ENCODE data around the gene SF3A1. TPM values are rescaled to one million over a fixed set of nuclear protein-coding genes. Genes with fewer than 3 reads are reported as not detected.
A peak's percentile ranks its signal among the peaks of the same experiment; 100 is the strongest.

SF3A1 gene
- total and polyA plus RNA-seq, 2 of the 13 experiments (the other 11 are each of a cell fraction or from before 2014, with no cell fraction given): 10.0 to 22.0 TPM

GRCh38 chr22:30356449-30357235 is at the start of gene SF3A1, which contains the start of gene CCDC157 (continued):
- TF ChIP-seq THYN1 (CRISPR knock-in tag; IDR thresholded peaks at IDR 0.05; ENCODE audit: borderline replicate concordance, low read depth) (no peak), GATAD1 (CRISPR knock-in tag; IDR thresholded peaks at IDR 0.05) (peak; percentile 91), HMG20B (CRISPR knock-in tag; conservative IDR thresholded peaks at IDR 0.05) (no peak), MEIS2 (CRISPR knock-in tag; IDR thresholded peaks at IDR 0.05) (peak; percentile 49; the same call in 1 of the 2 replicates), TEAD2 (CRISPR knock-in tag; IDR thresholded peaks at IDR 0.05) (no peak), ARID3A (IDR thresholded peaks at IDR 0.05; ENCODE audit: low read depth, low read length) (no peak), ARID5B (CRISPR knock-in tag; IDR thresholded peaks at IDR 0.05) (peak; percentile 63), PAWR (CRISPR knock-in tag; IDR thresholded peaks at IDR 0.05; ENCODE audit: borderline replicate concordance) (no peak), ZNF557 (CRISPR knock-in tag; IDR thresholded peaks at IDR 0.05) (no peak), NCOA1 (CRISPR knock-in tag; IDR thresholded peaks at IDR 0.05) (no peak; the same call in 1 of the 2 replicates), TEAD3 (CRISPR knock-in tag; optimal IDR thresholded peaks at IDR 0.05; ENCODE audit: borderline replicate concordance) (peak; percentile 67), ZSCAN22 (CRISPR knock-in tag; IDR thresholded peaks at IDR 0.05) (no peak), KLF15 (CRISPR knock-in tag; IDR thresholded peaks at IDR 0.05; ENCODE audit: borderline replicate concordance) (peak; percentile 59; the same call in 1 of the 2 replicates), ZNF607 (CRISPR knock-in tag; IDR thresholded peaks at IDR 0.05; ENCODE audit: borderline replicate concordance) (peak; percentile 92; the same call in 1 of the 2 replicates), ZNF768 (CRISPR knock-in tag; IDR thresholded peaks at IDR 0.05) (peak; percentile 83; the same call in 1 of the 2 replicates), CREBL2 (CRISPR knock-in tag; IDR thresholded peaks at IDR 0.05; ENCODE audit: borderline replicate concordance) (peak; percentile 98; the same call in 1 of the 2 replicates), BCLAF1 (IDR thresholded peaks at IDR 0.05) (no peak), ZNF816 (CRISPR knock-in tag; IDR thresholded peaks at IDR 0.05; ENCODE audit: borderline replicate concordance) (peak; percentile 40; the same call in 1 of the 2 replicates), HOXA7 (CRISPR knock-in tag; IDR thresholded peaks at IDR 0.05) (no peak), TSC22D2 (CRISPR knock-in tag; IDR thresholded peaks at IDR 0.05; ENCODE audit: borderline replicate concordance) (peak; percentile 81; the same call in 1 of the 2 replicates), FOXK2 (IDR thresholded peaks at IDR 0.05) (no peak), PHB2 (IDR thresholded peaks at IDR 0.05; ENCODE audit: partially characterized antibody) (no peak)
